DOHH2 (cell line): ENCODE measurements around the gene RALBP1.

Experiments
- CTCF ChIP-seq: fragments of 200-600 bp; sonication (generic); IDR thresholded peaks from one replicate; pipeline ENCODE4 v1.5.1; 2014; ENCODE audit warnings: antibody characterized with exemption, mild to moderate bottlenecking, low read depth, low read length; ENCODE audit not compliant: poor library complexity, severe bottlenecking
- EZH2phosphoT487 ChIP-seq: fragments of 200-600 bp; sonication (generic); IDR thresholded peaks from 2 replicates; pipeline ENCODE4 v1.6.1; 2017; ENCODE audit warnings: borderline replicate concordance, mild to moderate bottlenecking, antibody characterized with exemption, low read length, moderate library complexity, mixed read lengths

GRCh38 chr18:9574473-9575115, 99.3 kb downstream of the RALBP1 start:
- no peak for TF ChIP-seq CTCF
- no peak for TF ChIP-seq EZH2phosphoT487
